ENCODE results near the gene NFATC1.
"Not testable (repeated sequence)": the region's sequence is repeated elsewhere in the genome, so short reads cannot be mapped to it uniquely, and the experiment has no call there.

The NFATC1 gene

DNA sequence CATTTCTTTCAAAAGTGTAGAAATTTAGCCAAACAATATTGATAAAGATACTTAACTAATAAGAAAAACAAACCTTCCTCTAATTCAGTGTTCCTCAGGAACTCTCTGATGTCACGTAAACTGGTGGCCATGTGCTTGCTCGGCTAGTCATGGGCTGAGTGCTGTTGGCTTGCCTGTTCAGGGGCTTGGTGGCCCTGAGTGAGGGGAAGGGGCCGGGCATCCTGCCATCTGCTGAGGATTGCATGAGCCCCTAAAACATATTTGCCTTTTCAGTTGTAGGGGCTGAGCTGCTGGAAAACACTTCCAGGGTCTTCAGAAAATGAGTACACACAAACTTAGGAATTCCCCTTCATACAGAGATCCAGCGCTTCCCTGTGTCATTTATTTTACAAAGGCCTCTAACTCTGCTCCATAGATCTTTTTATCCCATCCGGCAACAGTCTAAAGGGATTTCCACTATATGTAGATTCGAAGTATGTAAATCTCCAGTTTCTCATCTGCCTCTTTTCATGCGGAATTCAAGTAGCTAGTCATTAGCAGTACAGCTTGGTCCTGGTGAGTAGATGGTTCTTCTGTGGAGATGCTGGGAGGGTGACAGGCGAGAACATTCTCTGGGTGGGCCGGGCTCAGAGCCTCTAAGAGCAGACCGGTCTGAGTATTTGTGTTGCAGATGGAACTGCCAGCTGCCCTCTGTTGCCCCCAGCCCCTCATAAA lies 20.1 kb upstream of the NFATC1 start:
- Histone ChIP-seq H2AFZ (ENCODE audit: low read depth, low read length) (no peak overlapping the region), H3K9ac (ENCODE audit: low read length) (peak overlapping the region; percentile 3; the same call in 1 of the 2 replicates), H3K79me2 (ENCODE audit: low read length) (no peaks in the 10 kb centered on the region), H3K4me1 (ENCODE audit: low read length) (peaks cover 59% of the 10 kb centered on the region), H3K36me3 (replicated peaks; ENCODE audit: low read depth, low read length) (peaks cover 25% of the 10 kb centered on the region), H3K4me2 (ENCODE audit: low read length) (peak overlapping the region; percentile 64), H3K27me3 (ENCODE audit: low read depth, low read length) (no peaks in the 10 kb centered on the region), H3K4me3 (ENCODE audit: low read length) (peak overlapping the region; percentile 23), H4K20me1 (ENCODE audit: insufficient read depth, low read length) (no peaks in the 10 kb centered on the region), H3K27ac (ENCODE audit: low read length) (peak overlapping the region; percentile 44), H3K9me3 (ENCODE audit: insufficient read depth, low read length) (no peaks in the 10 kb centered on the region)
- TF ChIP-seq CTCF (IDR thresholded peaks at IDR 0.05; ENCODE audit: low read depth, low read length): no peak
- TF ChIP-seq EZH2phosphoT487 (IDR thresholded peaks at IDR 0.05; ENCODE audit: low read depth): no peak

GRCh38 chr18:79376661-79377060 lies 19.1 kb upstream of the NFATC1 start:
- peaks cover 68% of the 10 kb centered on the region for H3K4me1 ChIP-seq (ENCODE audit: low read length)
- H4K20me1 ChIP-seq (ENCODE audit: insufficient read depth, low read length); H3K4me3 ChIP-seq (ENCODE audit: low read length); H2AFZ ChIP-seq (ENCODE audit: low read depth, low read length); H3K79me2 ChIP-seq (ENCODE audit: low read length); H3K27ac ChIP-seq (ENCODE audit: low read length); H3K27me3 ChIP-seq (ENCODE audit: low read depth, low read length); H3K9me3 ChIP-seq (ENCODE audit: insufficient read depth, low read length); H3K9ac ChIP-seq (ENCODE audit: low read length); H3K4me2 ChIP-seq (ENCODE audit: low read length): not testable (repeated sequence)
- H3K36me3 ChIP-seq (replicated peaks; ENCODE audit: low read depth, low read length): peaks cover 25% of the 10 kb centered on the region

DNA sequence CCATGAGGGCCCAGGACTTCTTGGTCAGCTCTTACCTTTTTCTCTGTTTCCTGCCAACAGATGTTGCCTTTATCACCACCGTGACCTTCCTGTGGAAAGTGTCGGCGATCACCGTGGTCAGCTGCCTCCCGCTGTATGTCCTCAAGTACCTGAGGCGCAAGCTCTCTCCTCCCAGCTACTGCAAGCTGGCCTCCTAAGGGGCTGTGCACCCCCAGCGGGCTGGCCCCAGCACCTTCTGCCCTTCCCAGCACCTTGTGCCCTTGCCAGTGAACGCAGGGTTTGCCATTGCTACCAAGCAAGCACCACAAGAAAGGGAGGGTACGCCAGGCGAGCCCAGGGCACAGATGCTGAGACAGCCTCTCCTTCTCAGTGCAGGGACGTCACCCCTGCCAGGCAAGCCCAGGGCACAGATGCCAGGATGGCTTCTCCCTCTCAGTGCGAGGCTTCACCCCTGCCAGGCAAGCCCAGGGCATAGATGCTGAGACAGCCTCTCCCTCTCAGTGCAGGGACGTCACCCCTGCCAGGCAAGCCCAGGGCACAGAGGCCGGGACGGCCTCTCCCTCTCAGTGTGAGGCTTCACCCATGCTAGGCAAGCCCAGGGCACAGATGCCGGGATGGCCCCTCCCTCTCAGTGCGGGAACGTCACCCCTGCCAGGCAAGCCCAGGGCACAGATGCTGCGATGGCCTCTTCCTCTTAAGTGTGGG lies 18.4 kb upstream of the NFATC1 start:
- Histone ChIP-seq H3K27me3 (ENCODE audit: low read depth, low read length) (no peaks in the 10 kb centered on the region), H3K9me3 (ENCODE audit: insufficient read depth, low read length) (no peaks in the 10 kb centered on the region), H3K4me3 (ENCODE audit: low read length) (peak overlapping the region; percentile 4; the same call in 1 of the 2 replicates), H3K9ac (ENCODE audit: low read length) (peak overlapping the region; percentile 28), H3K79me2 (ENCODE audit: low read length) (no peaks in the 10 kb centered on the region), H2AFZ (ENCODE audit: low read depth, low read length) (no peak overlapping the region), H3K4me2 (ENCODE audit: low read length) (peak overlapping the region; percentile 82), H3K27ac (ENCODE audit: low read length) (peak overlapping the region; percentile 81), H3K36me3 (replicated peaks; ENCODE audit: low read depth, low read length) (peaks cover 25% of the 10 kb centered on the region), H3K4me1 (ENCODE audit: low read length) (peaks cover 73% of the 10 kb centered on the region), H4K20me1 (ENCODE audit: insufficient read depth, low read length) (no peaks in the 10 kb centered on the region)
- no peak for TF ChIP-seq EZH2phosphoT487 (IDR thresholded peaks at IDR 0.05; ENCODE audit: low read depth)
- TF ChIP-seq CTCF (IDR thresholded peaks at IDR 0.05; ENCODE audit: low read depth, low read length): no peak

- H3K4me2 ChIP-seq (ENCODE audit: low read length): peak overlapping the region; percentile 82
- TF ChIP-seq EZH2phosphoT487 (IDR thresholded peaks at IDR 0.05; ENCODE audit: low read depth): no peak
- TF ChIP-seq CTCF (IDR thresholded peaks at IDR 0.05; ENCODE audit: low read depth, low read length): peak; percentile 99
- no peak overlapping the region for H2AFZ ChIP-seq (ENCODE audit: low read depth, low read length)
These were observed 17.0 kb upstream of the NFATC1 start for GRCh38 chr18:79378536-79379250.

More at GRCh38 chr18:79378536-79379250, 17.0 kb upstream of the NFATC1 start:
- no peaks in the 10 kb centered on the region for H3K79me2 ChIP-seq (ENCODE audit: low read length)
- H3K9me3 ChIP-seq (ENCODE audit: insufficient read depth, low read length): no peaks in the 10 kb centered on the region
- peak overlapping the region; percentile 55 for H3K9ac ChIP-seq (ENCODE audit: low read length)
- H3K4me3 ChIP-seq (ENCODE audit: low read length): peak overlapping the region; percentile 55
- peaks cover 73% of the 10 kb centered on the region for H3K4me1 ChIP-seq (ENCODE audit: low read length)
- H3K27ac ChIP-seq (ENCODE audit: low read length): peak overlapping the region; percentile 84
- no peaks in the 10 kb centered on the region for H4K20me1 ChIP-seq (ENCODE audit: insufficient read depth, low read length)
- no peaks in the 10 kb centered on the region for H3K27me3 ChIP-seq (ENCODE audit: low read depth, low read length)
- H3K36me3 ChIP-seq (replicated peaks; ENCODE audit: low read depth, low read length): peaks cover 23% of the 10 kb centered on the region

Measured in OCI-LY3 (cell line).